Adrenal gland (tissue), 5 donors: ENCODE measurements around the gene MOB1B.

Source experiments
- CTCF ChIP-seq, 6 experiments: fragments of 450-650 bp in 4 of 6; fragments of 200-600 bp in 2 of 6; sonication (generic) in 1 of 6; IDR thresholded peaks; 1 replicate in 5 of 6; 2 replicates in 1 of 6; pipeline versions ENCODE4 v1.5.1 to v1.8.0; 2016 to 2021; ENCODE audit warnings: antibody characterized with exemption in 6 of 6, mild to moderate bottlenecking in 2 of 6, moderate library complexity in 1 of 6
- POLR2A ChIP-seq, 2 donors: fragments of 450-650 bp; IDR thresholded peaks; one replicate each; pipeline ENCODE4 v1.6.1; 2017; ENCODE audit warnings: antibody characterized with exemption in 2 of 2, mild to moderate bottlenecking in 2 of 2, moderate library complexity in 1 of 2
- donor health status: DM: no; HTN: no; CAD: no.

GRCh38 chr4:70914000-70914399, 11.8 kb downstream of the MOB1B start:
- TF ChIP-seq CTCF (IDR thresholded peaks at IDR 0.05) (no peak), POLR2A (IDR thresholded peaks at IDR 0.05) (no peak)
